BJ (cell line): ENCODE measurements around the gene CLCNKA. TPM values are rescaled to one million over a fixed set of nuclear protein-coding genes. Genes with fewer than 3 reads are reported as not detected.
"Not testable (repeated sequence)": the region's sequence is repeated elsewhere in the genome, so short reads cannot be mapped to it uniquely, and the experiment has no call there.

Experiments
- CTCF ChIA-PET: fragments of 350-600 bp; formaldehyde crosslinking; extraction: SDS; loops from one replicate; lab custom pipeline; 2021; ENCODE audit warnings: antibody characterized with exemption, inconsistent platforms; lab: Yijun Ruan, JAX
- POLR2A ChIA-PET: fragments of 300-600 bp; sonication (Branson Sonifier 250); formaldehyde crosslinking; extraction: SDS; loops from one replicate; lab custom pipeline; 2021; ENCODE audit warnings: antibody characterized with exemption; lab: Charles Lee
- DNase-seq: peaks from one replicate; pipeline ENCODE4 v3.0.0-alpha.2; 2011; ENCODE audit warnings: low read depth
- H3K27me3 ChIP-seq: 2 replicates; pipeline ENCODE4 v1.6.0; 2011; ENCODE audit warnings: low read length; ENCODE audit not compliant: control insufficient read depth, insufficient read depth
- H3K36me3 ChIP-seq: 2 replicates; pipeline ENCODE4 v1.5.1; 2011; ENCODE audit warnings: low read length; ENCODE audit not compliant: control insufficient read depth, insufficient read depth
- H3K4me3 ChIP-seq: 2 replicates; pipeline ENCODE4 v1.5.1; 2011; ENCODE audit warnings: low read depth, mild to moderate bottlenecking, control low read depth, low read length
- polyA plus RNA-seq: library from polyadenylated mRNA; depleted of rRNA; stranded (reverse); fragments of >200 nt; gene quantifications from 2 replicates; pipeline ENCODE4 v1.2.3, GENCODE V29; 2011
- TF ChIP-seq, protein P1 (sequence below): IDR thresholded peaks from 2 replicates; pipeline ENCODE4 v1.5.1; 2011; ENCODE audit warnings: low read depth, mild to moderate bottlenecking, control low read depth, inconsistent platforms, low read length, moderate library complexity; ENCODE audit not compliant: insufficient read depth

Gene CLCNKA
- polyA plus RNA-seq, 1 experiment = 0.28 TPM

DNA sequence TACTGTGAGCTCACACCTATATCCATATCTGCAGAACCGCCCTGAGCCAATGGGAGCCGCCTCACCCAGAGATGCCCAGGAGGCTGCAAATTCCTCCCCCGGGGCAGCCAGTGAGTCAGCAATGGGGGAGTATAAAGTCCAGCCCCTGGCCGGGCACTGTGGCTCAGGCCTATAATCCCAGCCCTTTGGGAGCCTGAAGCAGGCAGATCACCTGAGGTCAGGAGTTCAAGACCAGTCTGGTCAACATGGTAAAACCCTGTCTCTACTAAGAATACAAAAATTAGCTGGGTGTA lies 16.7 kb downstream of the CLCNKA start:
- CTCF ChIA-PET = interaction anchor here (1.3 to 1.7 kb wide), 2 partner anchors 29 to 31 kb away, joined by 3 to 5 read pairs; no protein-coding TSS in a partner anchor
- TF ChIP-seq, protein P1, sequence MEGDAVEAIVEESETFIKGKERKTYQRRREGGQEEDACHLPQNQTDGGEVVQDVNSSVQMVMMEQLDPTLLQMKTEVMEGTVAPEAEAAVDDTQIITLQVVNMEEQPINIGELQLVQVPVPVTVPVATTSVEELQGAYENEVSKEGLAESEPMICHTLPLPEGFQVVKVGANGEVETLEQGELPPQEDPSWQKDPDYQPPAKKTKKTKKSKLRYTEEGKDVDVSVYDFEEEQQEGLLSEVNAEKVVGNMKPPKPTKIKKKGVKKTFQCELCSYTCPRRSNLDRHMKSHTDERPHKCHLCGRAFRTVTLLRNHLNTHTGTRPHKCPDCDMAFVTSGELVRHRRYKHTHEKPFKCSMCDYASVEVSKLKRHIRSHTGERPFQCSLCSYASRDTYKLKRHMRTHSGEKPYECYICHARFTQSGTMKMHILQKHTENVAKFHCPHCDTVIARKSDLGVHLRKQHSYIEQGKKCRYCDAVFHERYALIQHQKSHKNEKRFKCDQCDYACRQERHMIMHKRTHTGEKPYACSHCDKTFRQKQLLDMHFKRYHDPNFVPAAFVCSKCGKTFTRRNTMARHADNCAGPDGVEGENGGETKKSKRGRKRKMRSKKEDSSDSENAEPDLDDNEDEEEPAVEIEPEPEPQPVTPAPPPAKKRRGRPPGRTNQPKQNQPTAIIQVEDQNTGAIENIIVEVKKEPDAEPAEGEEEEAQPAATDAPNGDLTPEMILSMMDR = no peak

DNA sequence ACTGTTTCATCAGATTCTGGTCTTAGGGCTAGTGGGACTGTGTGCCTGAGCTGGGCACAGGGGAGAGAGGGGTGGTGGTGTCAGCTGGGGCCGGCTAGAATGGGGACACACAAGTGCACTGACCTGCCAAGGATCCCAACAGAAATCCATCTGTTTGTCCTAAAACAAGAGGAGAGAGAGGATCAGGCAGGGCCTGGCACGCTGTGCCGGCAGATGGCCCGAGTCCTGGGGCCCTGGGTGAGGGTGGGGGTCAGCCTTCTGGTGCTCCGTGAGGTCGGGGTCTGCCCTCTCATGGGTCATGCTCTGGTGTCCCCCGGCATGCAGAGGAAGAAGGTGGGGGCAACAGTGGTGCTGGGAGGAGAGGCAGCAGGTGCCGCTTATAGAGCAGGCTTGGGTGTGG lies 18.0 kb downstream of the CLCNKA start:
- H3K4me3 ChIP-seq, H3K36me3 ChIP-seq, POLR2A ChIA-PET, H3K27me3 ChIP-seq, CTCF ChIA-PET, DNase-seq: not testable (repeated sequence)

More for the DNA sequence above, 16.7 kb downstream of the CLCNKA start:
- Histone ChIP-seq H3K4me3 (no peak overlapping the region), H3K36me3 (no peaks in the 10 kb centered on the region), H3K27me3 (peaks cover 2% of the 10 kb centered on the region; the same call in 1 of the 2 replicates)
- POLR2A ChIA-PET = no interaction called here
- no peak for DNase-seq

DNA sequence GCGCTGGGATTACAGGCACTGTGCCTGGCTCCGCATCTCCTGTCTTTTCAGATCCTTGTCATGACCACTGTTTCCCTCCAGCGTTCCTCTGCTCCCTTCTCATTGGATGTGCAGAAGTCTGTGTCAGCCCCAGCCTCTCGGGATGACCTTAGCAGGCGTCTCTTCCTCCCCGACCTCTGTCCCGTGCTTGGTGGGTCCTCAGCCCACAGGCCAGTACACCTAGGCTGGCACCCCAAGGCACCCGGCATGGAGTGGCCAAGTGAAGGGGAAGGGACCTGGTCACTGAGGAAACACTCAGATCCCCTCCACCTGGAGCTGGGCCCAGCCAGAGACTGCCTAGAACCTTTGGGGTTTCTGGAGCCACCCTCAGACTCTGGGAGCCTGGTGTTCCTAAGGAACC lies 19.4 kb downstream of the CLCNKA start:
- POLR2A ChIA-PET = interaction anchor here (0.7 kb wide), 1 partner anchor 14 kb away, joined by 3 read pairs; no protein-coding TSS in a partner anchor
- no peaks in the 10 kb centered on the region for H3K36me3 ChIP-seq
- no peak for DNase-seq
- H3K27me3 ChIP-seq = peaks cover 2% of the 10 kb centered on the region
- no peak overlapping the region for H3K4me3 ChIP-seq
- CTCF ChIA-PET = interaction anchor here (0.9 to 2.0 kb wide), 3 partner anchors 14 to 31 kb away, joined by 3 to 4 read pairs (median 4); no protein-coding TSS in a partner anchor
- TF ChIP-seq, protein P1 = no peak

DNA sequence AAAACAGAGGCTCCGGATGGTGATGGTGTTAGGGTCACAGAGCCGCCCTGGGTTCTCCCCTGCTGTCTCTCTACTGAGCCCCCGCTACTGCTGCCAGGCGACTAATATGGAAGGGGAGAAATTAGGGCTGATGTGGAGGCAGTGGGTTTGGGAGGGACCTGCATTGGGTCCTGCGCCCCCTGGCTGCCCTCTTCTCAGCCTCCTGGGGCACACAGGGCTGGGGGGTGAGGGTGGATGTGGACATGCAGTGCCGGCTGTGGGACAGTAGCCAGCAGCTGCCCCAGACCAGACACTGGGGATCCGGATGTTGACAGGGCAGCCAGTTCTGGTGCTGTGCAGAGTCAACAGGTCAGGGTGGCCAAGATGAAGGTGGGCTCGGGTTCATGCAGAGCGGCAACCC lies 20.3 kb downstream of the CLCNKA start:
- CTCF ChIA-PET = interaction anchor here (1.5 to 2.0 kb wide), 2 partner anchors 28 to 31 kb away, joined by 4 read pairs; no protein-coding TSS in a partner anchor
- DNase-seq = no peak
- TF ChIP-seq, protein P1 = peak; percentile 33
- H3K36me3 ChIP-seq = no peaks in the 10 kb centered on the region
- peaks cover 2% of the 10 kb centered on the region for H3K27me3 ChIP-seq
- H3K4me3 ChIP-seq = no peak overlapping the region
- POLR2A ChIA-PET = no interaction called here

DNA sequence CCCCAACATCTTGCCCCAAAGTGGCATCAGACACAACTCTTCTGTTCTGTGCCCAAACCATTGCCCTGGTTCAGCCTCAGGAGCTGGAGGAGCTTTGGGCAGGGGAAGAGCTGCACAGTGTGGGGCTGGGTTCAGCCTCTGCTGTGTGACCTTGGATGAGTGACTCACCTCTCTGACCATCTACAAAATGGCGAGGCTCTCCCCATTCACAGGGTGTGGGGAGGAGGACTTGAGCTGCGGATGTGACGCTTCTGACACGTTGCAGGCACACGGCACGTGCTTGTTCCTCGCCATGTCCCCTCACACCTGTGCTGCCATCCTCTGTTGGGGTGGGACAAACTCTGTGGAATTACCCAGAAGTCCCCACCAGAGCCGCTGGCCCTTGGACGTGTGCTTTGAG lies 20.8 kb downstream of the CLCNKA start:
- H3K27me3 ChIP-seq, DNase-seq, CTCF ChIA-PET, POLR2A ChIA-PET, H3K4me3 ChIP-seq, H3K36me3 ChIP-seq: not testable (repeated sequence)

DNA sequence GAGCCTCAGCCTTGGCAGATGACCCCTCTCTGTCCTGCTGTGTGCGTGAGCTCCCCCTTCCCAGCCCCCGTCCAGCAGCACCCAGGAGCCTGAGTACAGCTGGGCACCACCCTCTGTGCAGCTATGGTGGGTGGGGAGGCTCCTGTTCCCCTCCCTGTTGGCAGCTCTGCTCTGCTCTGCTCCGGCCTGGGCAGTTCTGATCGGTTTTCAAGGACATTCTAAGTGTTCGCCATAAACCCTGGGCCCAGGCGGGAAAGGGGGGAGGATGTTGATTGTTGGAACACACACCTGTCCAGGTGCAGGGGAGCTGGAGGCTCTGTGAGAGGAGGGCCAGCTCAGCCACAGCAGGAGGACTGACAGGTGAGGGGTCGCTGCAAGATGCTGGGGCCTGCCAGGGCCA lies 21.7 kb downstream of the CLCNKA start, which contains the start of gene CLCNKB:
TSS of gene CLCNKB (plus strand) at position 262 of the 400 bp plus-strand sequence. CDS start 711 bp downstream, outside the sequence.
- TF ChIP-seq, protein P1 = no peak
- DNase-seq = no peak
- Histone ChIP-seq H3K4me3 (no peak within 1 kb of the TSS), H3K36me3 (no peaks in the 10 kb centered on the region), H3K27me3 (no peaks in the 10 kb centered on the region; the same call in 1 of the 2 replicates)
- ChIA-PET CTCF (interaction anchor here (5.5 kb wide), 1 partner anchor 12 kb away, joined by 28 read pairs; no protein-coding TSS in a partner anchor), POLR2A (no interaction called here)
